SU-DHL-6 (cell line): ENCODE results near the gene SCFD2.

Source experiments
- H2AFZ ChIP-seq: fragments of 200-600 bp; sonication (generic); 2 replicates; pipeline ENCODE4 v1.6.1; 2014; ENCODE audit warnings: low read depth, mild to moderate bottlenecking, moderate library complexity, mixed read lengths, antibody characterized with exemption, low read length; ENCODE audit not compliant: severe bottlenecking
- H3F3A ChIP-seq: fragments of 200-600 bp; shearing (Covaris generic); 2 replicates; pipeline ENCODE4 v1.6.0; 2016; ENCODE audit warnings: antibody characterized with exemption, mild to moderate bottlenecking; ENCODE audit not compliant: insufficient read depth
- H3K27ac ChIP-seq: fragments of 200-600 bp; sonication (generic); 2 replicates; pipeline ENCODE4 v1.5.1; 2016; ENCODE audit warnings: low read depth, mild to moderate bottlenecking, low read length, moderate library complexity, mixed read lengths
- H3K27me3 ChIP-seq: fragments of 200-600 bp; sonication (generic), shearing (Covaris generic); 2 replicates; pipeline ENCODE4 v1.6.0; 2014; ENCODE audit warnings: mild to moderate bottlenecking, low read length
- H3K36me3 ChIP-seq: fragments of 200-600 bp; sonication (generic); 2 replicates; pipeline ENCODE4 v1.6.1; 2014; ENCODE audit warnings: mild to moderate bottlenecking, low read length, mixed read lengths
- H3K4me2 ChIP-seq: fragments of 300-600, 200-600 bp; shearing (Covaris generic), sonication (generic); 2 replicates; pipeline ENCODE4 v1.6.0; 2014; ENCODE audit warnings: low read length, low read depth, mild to moderate bottlenecking; ENCODE audit not compliant: poor library complexity, severe bottlenecking
- H3K4me3 ChIP-seq: fragments of 200-600 bp; sonication (generic); 2 replicates; pipeline ENCODE4 v1.5.1; 2014; ENCODE audit warnings: antibody characterized with exemption, low read length, mild to moderate bottlenecking, mixed read lengths; ENCODE audit not compliant: insufficient read depth, poor library complexity, severe bottlenecking
- H3K79me2 ChIP-seq: fragments of 200-600 bp; sonication (generic); 2 replicates; pipeline ENCODE4 v1.6.1; 2014; ENCODE audit warnings: mild to moderate bottlenecking, low read length, moderate library complexity; ENCODE audit not compliant: insufficient read depth
- H3K9ac ChIP-seq: fragments of 200-600 bp; sonication (generic); 2 replicates; pipeline ENCODE4 v1.7.0; 2014; ENCODE audit warnings: mild to moderate bottlenecking, low read length
- H3K9me2 ChIP-seq: fragments of 200-600 bp; sonication (generic); replicated peaks from 2 replicates; pipeline ENCODE4 v1.6.1; 2014; ENCODE audit warnings: low read length; ENCODE audit not compliant: insufficient read depth
- H3K9me3 ChIP-seq: fragments of 200-600 bp; sonication (generic); 2 replicates; pipeline ENCODE4 v1.6.1; 2014; ENCODE audit warnings: low read length, mixed read lengths; ENCODE audit not compliant: insufficient read depth
- H4K20me1 ChIP-seq: fragments of 200-600 bp; sonication (generic); 2 replicates; pipeline ENCODE4 v1.6.1; 2014; ENCODE audit warnings: low read depth, mild to moderate bottlenecking, antibody characterized with exemption, low read length, moderate library complexity, mixed read lengths
- EZH2phosphoT487 ChIP-seq: fragments of 200-600 bp; sonication (generic), shearing (Covaris generic); conservative IDR thresholded peaks from 2 replicates; pipeline ENCODE4 v1.6.1; 2018; ENCODE audit warnings: mild to moderate bottlenecking, antibody characterized with exemption, low read length, moderate library complexity, mixed read lengths
- TF ChIP-seq, protein P1 (sequence below): fragments of 200-600 bp; sonication (generic); IDR thresholded peaks from one replicate; pipeline ENCODE4 v1.5.1; 2017; ENCODE audit warnings: antibody characterized with exemption, mild to moderate bottlenecking, low read length, moderate library complexity; ENCODE audit not compliant: insufficient read depth, poor library complexity, severe bottlenecking

Gene SCFD2

DNA sequence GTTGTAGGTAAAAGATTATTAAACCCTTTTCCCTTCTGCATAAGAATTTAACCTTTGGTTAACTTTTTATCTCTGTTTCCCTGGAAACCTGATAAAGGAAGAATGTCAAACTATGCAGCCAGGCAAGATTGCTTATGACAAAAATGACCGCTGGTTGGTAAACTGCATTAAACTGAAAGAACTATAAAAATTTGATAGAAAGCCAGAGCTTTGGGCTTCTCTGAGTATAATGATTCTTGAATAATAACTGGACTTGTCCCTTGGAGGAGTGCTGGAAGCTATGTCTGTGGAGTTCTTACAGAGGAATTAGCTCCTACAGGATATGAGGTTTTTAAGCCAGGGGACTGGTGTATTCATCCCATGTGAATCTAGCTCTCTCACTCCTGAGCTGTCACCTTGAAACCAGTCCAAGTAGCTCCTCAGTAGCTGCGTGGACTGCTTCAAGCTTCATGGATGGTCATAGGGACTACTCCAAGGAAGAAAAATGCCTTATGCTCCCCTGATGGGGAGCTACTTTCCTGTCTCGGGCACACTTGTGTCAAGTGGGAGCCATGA, 451.7 kb downstream of the SCFD2 start:
- Histone ChIP-seq H3K79me2 (no peaks in the 10 kb centered on the region), H3K27me3 (no peaks in the 10 kb centered on the region), H3K4me3 (no peak overlapping the region), H3F3A (no peaks in the 10 kb centered on the region; the same call in 1 of the 2 replicates), H3K4me2 (no peak overlapping the region), H3K9me3 (no peaks in the 10 kb centered on the region), H3K9me2 (no peaks in the 10 kb centered on the region), H3K27ac (no peak overlapping the region), H2AFZ (no peak overlapping the region), H4K20me1 (no peaks in the 10 kb centered on the region), H3K9ac (no peak overlapping the region), H3K36me3 (no peaks in the 10 kb centered on the region)
- TF ChIP-seq EZH2phosphoT487: no peak
- TF ChIP-seq, protein P1, sequence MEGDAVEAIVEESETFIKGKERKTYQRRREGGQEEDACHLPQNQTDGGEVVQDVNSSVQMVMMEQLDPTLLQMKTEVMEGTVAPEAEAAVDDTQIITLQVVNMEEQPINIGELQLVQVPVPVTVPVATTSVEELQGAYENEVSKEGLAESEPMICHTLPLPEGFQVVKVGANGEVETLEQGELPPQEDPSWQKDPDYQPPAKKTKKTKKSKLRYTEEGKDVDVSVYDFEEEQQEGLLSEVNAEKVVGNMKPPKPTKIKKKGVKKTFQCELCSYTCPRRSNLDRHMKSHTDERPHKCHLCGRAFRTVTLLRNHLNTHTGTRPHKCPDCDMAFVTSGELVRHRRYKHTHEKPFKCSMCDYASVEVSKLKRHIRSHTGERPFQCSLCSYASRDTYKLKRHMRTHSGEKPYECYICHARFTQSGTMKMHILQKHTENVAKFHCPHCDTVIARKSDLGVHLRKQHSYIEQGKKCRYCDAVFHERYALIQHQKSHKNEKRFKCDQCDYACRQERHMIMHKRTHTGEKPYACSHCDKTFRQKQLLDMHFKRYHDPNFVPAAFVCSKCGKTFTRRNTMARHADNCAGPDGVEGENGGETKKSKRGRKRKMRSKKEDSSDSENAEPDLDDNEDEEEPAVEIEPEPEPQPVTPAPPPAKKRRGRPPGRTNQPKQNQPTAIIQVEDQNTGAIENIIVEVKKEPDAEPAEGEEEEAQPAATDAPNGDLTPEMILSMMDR: no peak

DNA sequence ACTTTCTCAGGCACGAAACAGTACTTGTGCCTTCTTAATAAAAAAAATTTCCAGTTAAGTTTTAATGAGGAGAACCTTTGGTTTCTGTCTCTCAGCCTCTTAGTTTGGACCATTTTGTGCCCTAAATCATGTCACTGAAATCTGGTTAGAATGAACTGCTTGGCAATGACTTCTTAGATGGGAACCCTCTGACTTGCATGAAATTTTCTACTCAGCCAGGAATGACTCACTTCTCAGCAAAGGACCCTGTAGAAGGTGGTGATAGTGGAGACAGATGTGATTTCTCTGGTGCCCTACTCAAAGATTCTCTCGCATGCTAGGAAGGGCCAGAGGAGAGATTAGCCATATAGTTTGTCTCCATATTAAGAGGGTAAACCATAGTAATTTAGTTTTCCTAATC, 453.3 kb downstream of the SCFD2 start:
- H3K27ac ChIP-seq: no peak overlapping the region
- no peak overlapping the region for H2AFZ ChIP-seq
- no peak overlapping the region for H3K9ac ChIP-seq
- no peak overlapping the region for H3K4me3 ChIP-seq
- TF ChIP-seq EZH2phosphoT487: no peak
- TF ChIP-seq, protein P1: no peak
- no peaks in the 10 kb centered on the region for H3K9me3 ChIP-seq
- H4K20me1 ChIP-seq: no peaks in the 10 kb centered on the region
- H3K27me3 ChIP-seq: no peaks in the 10 kb centered on the region
- no peaks in the 10 kb centered on the region for H3K36me3 ChIP-seq
- no peak overlapping the region for H3K4me2 ChIP-seq
- H3K79me2 ChIP-seq: no peaks in the 10 kb centered on the region
- H3F3A ChIP-seq: no peaks in the 10 kb centered on the region; the same call in 1 of the 2 replicates
- no peaks in the 10 kb centered on the region for H3K9me2 ChIP-seq

DNA sequence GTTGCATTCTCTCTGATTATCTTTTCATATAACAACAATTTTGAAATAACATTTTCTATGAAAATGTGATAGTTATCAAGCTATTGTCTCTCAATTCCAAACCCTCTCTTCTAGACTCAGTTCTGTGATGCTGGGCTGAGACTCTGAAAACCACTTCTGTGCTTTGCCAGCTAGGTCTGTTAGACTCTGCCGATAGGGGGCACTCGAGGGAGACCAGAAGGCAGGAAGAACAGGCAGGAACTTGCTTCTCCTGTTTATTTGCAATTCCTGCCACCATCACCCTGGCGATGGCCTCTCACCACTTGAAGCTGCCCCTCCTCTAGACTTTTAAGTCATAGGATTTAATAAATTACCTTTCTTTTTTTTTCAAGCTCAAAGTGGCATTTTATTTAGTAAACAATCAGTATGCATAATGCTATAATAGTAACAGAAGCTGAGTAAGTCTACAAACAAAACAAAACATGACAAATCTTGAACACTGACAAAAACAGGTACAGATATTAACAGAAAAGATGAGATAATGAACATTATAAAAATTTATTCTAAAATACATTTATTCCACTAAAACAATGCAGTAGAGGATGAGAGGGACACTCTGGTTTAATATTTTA, 454.1 kb downstream of the SCFD2 start:
- Histone ChIP-seq H3K4me2 (no peak overlapping the region), H3K9me2 (no peaks in the 10 kb centered on the region), H3K36me3 (no peaks in the 10 kb centered on the region), H3K9ac (no peak overlapping the region), H3F3A (no peaks in the 10 kb centered on the region; the same call in 1 of the 2 replicates), H4K20me1 (no peaks in the 10 kb centered on the region), H3K4me3 (no peak overlapping the region), H3K79me2 (no peaks in the 10 kb centered on the region), H3K27me3 (no peaks in the 10 kb centered on the region), H3K27ac (no peak overlapping the region), H3K9me3 (no peaks in the 10 kb centered on the region), H2AFZ (no peak overlapping the region)
- no peak for TF ChIP-seq EZH2phosphoT487
- TF ChIP-seq, protein P1: peak; percentile 40
